Activated naive CD4-positive, alpha-beta T cell treated with anti-CD3 and anti-CD28 coated beads, Interleukin-2, amount 50 U/mL, for 72 hours (primary cell): ENCODE results near the gene RNF208. TPM values are rescaled to one million over a fixed set of nuclear protein-coding genes. Genes with fewer than 3 reads are reported as not detected.

ENCODE experiments used
- ATAC-seq, 2 donors: fragments of 150-1000 bp; cut with Tn5 transposase; 2 replicates each; pipeline ENCODE4 v1.10.0; 2021; ENCODE audit warnings: mild to moderate bottlenecking in 2 of 2, moderate library complexity in 2 of 2
- DNase-seq, 2 donors: peaks; one replicate each; pipeline ENCODE4 v3.0.0; 2021 to 2022; ENCODE audit warnings: low spot score in 2 of 2
- H3K27ac Mint-ChIP-seq, 2 donors: one replicate each; pipeline ENCODE4 v1.8.0; 2022; ENCODE audit warnings: mild to moderate bottlenecking in 2 of 2, mixed read lengths in 2 of 2
- H3K36me3 Mint-ChIP-seq, 2 donors: one replicate each; pipeline ENCODE4 v1.8.0; 2022; ENCODE audit warnings: mixed read lengths in 2 of 2
- H3K9me3 Mint-ChIP-seq, 2 donors: one replicate each; pipeline ENCODE4 v1.8.0; 2022; ENCODE audit warnings: mixed read lengths in 2 of 2
- total RNA-seq, 2 donors: library from RNA; stranded (reverse); gene quantifications; one replicate each; pipeline ENCODE4 v1.2.3, GENCODE V29; 2022

RNF208 gene
- total RNA-seq, 2 donors from 2014 or later: 3.1 to 9.4 TPM

DNA sequence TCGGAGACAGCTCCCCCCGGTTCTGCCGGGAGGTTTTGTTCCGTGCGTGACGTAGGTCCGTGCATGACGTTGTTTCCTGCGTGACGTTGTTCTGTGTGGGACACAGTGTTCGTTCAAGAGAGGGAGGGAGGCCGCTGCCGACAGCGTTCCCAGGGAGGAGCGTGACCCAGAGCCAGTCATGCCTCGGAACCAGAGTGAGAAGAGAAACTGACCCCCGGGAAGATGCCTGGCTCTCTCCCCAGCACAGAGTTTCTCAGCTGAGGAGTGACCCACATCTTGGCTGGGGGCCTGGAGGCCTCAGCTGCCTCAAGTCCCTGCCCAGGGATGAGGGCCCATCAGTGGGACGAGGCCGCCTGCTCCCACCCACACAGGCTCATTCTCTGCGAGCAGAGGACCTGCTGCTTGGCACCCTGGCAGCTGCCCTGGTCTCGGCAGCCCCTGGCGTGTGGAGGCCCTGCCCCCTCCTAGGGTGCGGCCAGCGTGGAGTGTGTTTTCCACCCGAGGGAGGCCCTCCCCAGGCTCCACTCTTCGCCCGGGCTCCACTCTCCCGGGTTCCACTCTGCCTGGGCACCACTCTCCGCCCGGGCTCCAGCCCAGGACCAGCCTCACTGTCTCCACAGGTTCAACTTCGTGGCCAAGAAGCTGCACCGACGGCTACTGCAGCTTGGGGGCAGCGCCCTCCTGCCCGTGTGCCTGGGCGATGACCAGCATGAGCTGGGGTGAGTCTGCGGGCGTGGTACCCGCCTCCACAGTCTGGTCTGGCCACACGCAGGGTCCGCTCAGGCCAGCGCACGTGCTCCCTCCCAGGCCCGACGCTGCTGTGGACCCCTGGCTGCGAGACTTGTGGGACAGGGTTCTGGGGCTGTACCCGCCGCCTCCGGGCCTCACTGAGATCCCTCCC lies 8.6 kb downstream of the RNF208 start:
- DNase-seq: no peak
- H3K27ac Mint-ChIP-seq: no peak overlapping the region
- H3K9me3 Mint-ChIP-seq: no peaks in the 10 kb centered on the region
- peaks cover 0 to 7% of the 10 kb centered on the region in 2 donors for H3K36me3 Mint-ChIP-seq
- ATAC-seq: no peak

DNA sequence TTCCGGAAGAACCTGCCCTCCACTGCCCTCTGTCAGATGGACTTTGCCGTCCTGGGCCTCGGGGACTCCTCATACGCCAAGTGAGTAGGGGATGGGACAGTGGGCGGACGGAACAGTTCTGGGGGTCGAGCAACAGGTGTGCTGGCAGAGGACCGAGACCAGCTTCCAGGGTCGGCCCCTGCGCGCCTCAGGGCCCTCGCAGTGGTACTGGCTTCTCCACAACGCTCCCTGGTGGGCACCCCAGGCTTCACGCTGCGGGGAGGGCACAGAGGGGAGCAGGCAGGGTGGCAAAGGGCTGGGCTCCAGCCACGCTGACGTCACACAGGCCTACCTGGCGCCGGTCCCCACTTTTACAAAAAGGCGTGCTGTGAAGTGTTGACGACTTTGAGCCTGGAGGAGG lies 9.5 kb downstream of the RNF208 start:
- DNase-seq (no peak), ATAC-seq (peak in 1 of 2 donors; percentile 11)
- Mint-ChIP-seq H3K9me3 (no peaks in the 10 kb centered on the region), H3K27ac (no peak overlapping the region), H3K36me3 (peaks cover 2 to 10% of the 10 kb centered on the region in 2 donors)

DNA sequence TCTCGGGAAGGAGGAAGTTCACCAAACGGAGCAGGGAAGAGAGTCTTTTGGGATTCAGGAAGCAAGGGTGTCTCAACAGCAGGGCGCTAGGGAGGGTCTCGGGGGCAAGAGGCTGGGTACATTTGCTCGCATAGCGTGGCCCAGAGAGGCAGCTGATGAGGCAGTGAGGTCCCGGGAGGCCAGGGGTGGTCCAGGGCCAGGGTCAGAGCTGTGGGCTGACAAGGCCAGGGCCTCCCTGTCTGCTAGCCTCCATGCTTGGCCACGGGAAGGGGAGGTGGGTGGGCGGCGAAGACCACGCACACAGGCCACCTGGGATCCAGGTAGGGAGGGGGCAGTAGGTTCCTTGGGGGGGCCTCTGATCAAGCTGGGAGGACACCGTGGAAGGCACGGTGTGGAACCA lies 10.5 kb downstream of the RNF208 start:
- Mint-ChIP-seq H3K27ac (peak overlapping the region; percentile 47 to 74), H3K9me3 (no peaks in the 10 kb centered on the region), H3K36me3 (peaks cover 12 to 15% of the 10 kb centered on the region in 2 donors)
- ATAC-seq: no peak
- DNase-seq: no peak

DNA sequence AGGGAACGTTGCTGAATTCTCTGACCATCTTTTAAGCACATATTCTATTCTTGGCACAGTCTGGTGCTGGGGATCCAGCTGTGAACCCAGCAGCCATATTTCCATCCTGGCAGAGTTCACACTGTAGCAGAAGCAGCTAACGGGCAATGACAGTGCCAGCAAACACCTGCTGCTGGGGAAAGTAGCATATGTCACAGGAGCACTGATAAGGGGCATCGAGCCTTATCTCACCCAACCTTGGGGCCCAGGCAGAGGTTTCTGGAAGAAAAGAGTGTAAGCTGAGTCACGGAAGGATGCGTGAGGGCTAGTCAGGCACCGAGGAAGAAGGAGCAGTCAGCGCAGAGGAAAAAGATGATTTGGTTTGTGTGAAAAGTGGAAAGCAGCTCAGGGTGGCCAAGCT lies 15.4 kb downstream of the RNF208 start:
- ATAC-seq: no peak

DNA sequence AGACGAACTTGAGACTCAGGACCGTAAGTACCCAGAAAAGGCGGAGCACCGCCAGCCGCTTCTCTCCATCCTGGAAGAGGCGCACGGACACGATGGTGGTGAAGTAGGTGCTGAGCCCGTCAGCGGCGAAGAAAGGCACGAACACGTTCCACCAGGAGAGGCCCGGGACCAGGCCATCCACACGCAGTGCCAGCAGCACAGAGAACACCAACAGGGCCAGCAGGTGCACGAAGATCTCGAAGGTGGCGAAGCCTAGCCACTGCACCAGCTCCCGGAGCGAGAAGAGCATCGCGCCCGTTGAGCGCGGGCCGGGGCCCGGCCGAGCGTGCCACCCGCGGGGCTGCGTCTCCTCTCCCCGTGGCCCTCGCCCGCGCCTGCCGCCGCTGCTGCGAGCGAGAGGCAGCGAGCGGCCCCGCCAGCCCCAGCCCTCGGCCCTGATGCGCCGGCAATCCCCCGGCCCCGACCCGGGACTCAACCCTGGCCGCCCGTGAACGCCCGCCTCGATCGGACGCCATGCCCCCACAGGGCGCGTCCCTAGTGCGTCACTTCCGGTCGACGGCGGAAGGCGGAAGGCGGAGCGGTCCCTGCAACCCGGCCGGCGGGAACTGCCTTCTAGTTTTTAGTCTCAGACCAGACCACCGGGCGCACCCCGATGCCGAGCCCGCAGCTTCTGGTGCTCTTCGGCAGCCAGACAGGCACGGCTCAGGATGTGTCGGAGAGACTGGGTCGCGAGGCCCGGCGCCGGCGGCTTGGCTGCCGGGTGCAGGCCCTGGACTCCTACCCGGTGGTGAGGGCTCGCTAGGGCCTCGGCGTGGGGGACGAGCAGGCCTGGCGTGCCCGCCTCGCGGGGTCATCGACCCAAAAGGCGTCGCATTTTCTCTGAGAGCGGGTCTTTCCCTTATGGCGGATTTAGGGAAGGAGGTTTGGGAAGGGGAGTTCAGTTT lies 16.6 kb downstream of the RNF208 start, which contains the start of the genes NDOR1 and TMEM203:
Gene NDOR1 (plus strand): TSS at position 575 of the 944 bp plus-strand sequence. CDS start 78 bp downstream, at position 653.
Gene TMEM203 (minus strand): TSS at position 523 of the 944 bp plus-strand sequence. CDS start 234 bp downstream, at position 289.
- H3K27ac Mint-ChIP-seq: peak within 1 kb of the TSS; percentile 94 to 97
- H3K36me3 Mint-ChIP-seq: peaks cover 28 to 33% of the 10 kb centered on the region in 2 donors
- H3K9me3 Mint-ChIP-seq: no peaks in the 10 kb centered on the region
- peak; percentile 92 to 95 for DNase-seq
- ATAC-seq: peak; percentile 64 to 68

More for the DNA sequence above, 15.4 kb downstream of the RNF208 start:
- H3K27ac Mint-ChIP-seq: peak overlapping the region; percentile 94 to 97
- no peaks in the 10 kb centered on the region for H3K9me3 Mint-ChIP-seq
- H3K36me3 Mint-ChIP-seq: peaks cover 28 to 33% of the 10 kb centered on the region in 2 donors
- DNase-seq: no peak

DNA sequence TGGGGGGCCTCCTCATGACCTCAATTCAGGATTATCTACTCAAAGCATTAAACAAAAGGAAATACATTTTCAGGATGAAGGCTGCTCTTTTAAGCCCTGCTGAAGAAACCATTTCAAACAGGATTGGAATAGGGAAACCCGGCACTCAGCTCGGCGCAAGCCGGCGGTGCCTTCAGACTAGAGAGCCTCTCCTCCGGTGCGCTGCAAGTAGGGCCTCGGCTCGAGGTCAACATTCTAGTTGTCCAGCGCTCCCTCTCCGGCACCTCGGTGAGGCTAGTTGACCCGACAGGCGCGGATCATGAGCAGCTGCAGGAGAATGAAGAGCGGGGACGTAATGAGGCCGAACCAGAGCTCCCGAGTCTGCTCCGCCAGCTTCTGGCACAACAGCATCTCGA lies 17.3 kb downstream of the RNF208 start:
- Mint-ChIP-seq H3K9me3 (no peaks in the 10 kb centered on the region), H3K27ac (peak overlapping the region; percentile 94 to 97), H3K36me3 (peaks cover 28 to 33% of the 10 kb centered on the region in 2 donors)
- ATAC-seq: no peak
- no peak for DNase-seq

DNA sequence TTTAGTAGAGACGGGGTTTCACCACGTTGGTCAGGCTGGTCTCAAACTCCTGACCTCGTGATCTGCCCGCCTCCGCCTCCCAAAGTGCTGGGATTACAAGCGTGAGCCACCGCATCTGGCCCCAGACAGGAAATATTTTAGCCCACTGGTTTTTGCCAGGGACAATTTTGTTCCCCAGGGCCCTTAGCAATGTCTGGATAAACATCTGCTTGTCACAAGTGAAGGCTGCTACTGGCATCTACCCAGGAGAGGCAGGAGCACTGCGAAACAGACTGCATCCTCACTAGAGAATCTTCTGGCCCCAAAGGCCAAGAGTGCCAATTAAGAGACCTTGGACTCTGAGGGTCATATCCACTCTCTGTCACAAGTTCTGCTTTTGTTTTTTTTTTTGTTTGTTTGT lies 19.1 kb downstream of the RNF208 start:
- ATAC-seq (no peak), DNase-seq (no peak)
- Mint-ChIP-seq H3K36me3 (peaks cover 26 to 28% of the 10 kb centered on the region in 2 donors), H3K9me3 (no peaks in the 10 kb centered on the region), H3K27ac (no peak overlapping the region)

DNA sequence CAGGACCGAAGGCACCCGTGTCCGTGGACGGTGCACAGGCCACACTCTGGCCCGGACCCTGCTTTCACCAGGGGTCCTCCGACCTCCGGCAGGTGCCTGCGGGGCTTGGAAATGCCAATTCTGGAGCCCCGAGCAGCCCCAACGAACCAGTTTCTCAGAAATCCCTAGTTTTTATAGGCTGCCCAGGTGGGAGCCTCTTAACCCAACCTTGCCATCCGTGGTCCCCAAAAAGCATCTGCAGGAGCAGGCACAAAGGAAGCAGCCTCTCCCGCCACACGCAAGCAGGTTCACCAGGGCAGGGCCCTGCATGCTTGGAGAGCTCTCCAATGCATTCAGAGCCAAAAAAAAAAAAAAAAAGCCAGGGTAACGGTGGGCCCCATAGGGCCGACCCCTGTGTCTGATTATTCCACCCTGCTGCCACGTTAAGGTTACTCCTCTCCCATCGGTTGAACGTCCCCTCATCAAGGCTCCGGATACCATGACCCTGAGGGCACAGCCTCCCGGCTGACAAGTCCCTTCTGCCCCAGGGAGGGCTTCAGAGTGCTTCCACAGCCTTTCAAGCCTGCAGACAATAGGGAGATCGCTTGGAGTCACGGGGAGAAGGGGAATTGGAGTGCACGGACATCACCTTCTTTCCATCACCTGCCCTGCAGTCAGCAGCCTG lies 20.7 kb downstream of the RNF208 start:
- peak overlapping the region; percentile 68 to 89 for H3K27ac Mint-ChIP-seq
- H3K36me3 Mint-ChIP-seq: peaks cover 14 to 19% of the 10 kb centered on the region in 2 donors
- ATAC-seq (no peak), DNase-seq (no peak)
- H3K9me3 Mint-ChIP-seq: no peaks in the 10 kb centered on the region

DNA sequence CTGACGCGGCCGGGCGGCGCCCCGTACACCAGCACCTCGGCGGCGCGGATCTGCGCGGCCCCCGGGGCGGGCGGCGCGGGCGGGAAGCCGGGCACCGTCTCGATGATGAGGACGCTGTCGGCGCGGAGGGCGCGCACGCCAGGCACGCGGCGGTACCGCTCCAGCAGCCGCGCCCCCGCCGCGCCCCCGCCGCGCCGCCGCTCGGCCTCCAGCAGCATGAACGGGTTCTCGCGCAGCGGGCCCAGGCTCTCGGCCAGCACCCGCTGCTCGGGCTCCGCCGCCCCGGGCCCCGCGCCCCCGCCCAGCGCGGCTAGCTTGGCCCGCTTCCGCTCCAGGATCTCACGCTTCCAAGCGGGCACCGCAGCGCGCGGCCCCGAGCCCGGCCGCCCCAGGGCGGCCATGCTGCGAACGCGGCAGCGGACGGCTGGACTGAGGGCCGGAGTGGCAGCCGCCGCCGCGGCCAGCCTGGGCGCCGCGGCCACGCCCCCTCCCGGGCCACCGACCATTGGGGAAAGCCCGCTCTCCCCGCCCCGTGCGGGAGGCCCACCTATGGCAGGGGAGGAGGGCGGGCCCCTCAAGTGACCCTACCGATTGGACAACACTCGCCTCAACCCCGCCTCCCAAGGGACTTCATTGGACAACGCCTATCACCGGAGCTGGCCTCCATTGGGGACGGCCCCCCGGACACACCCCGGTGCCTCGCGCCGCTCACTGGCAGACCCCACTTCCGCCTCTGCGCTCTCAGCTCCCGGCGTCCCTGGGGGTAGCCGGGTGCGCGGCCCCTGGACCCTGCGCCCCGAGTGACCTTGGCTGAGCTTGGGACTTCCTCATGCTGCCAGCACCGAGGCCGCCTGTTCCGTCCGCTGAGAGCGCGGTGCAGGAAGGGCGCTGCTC lies 21.5 kb downstream of the RNF208 start, which contains the start of gene TPRN:
Gene TPRN (minus strand): TSS at position 431 of the 894 bp plus-strand sequence. CDS start 30 bp downstream, at position 401.
- Mint-ChIP-seq H3K36me3 (peaks cover 13% of the 10 kb centered on the region in 2 donors), H3K27ac (peak within 1 kb of the TSS; percentile 68 to 89), H3K9me3 (no peaks in the 10 kb centered on the region)
- DNase-seq: peak; percentile 99
- ATAC-seq: peak; percentile 95 to 96

DNA sequence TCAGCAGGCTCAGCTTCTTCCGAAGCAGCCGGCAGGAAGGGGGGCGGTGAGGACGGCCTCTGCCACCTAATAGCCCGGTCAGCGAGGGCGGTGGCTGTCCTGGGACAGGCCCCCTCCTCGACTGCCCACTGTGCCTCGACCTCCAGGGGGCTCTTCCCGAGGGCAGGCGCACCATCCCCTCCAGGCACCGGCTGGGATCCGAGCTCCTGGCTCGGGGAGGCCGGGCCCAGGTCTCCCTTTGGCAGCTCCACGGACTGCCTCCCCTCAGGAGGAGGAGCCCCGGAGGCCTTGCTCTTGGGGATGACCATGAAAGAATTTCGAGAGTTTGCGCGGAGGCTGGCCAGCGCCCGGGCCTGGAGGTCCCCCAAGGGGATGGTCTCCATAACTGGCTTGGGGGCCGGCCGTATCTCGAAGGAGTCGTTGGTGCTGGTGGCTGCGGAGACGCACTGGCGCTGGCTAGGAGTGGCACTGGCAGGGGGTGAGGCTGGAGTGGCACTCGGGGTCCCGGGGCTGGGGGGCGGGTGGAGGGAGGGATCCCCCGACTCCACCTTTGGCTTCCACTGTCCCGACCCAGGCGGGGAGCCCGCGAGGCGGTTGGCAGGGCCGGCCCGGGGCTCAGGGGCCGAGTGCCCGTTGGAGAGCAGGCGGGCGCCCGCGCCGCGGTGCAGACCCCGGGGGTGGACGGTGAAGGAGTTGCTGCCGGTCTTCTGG lies 22.5 kb downstream of the RNF208 start:
- H3K9me3 Mint-ChIP-seq: no peaks in the 10 kb centered on the region
- no peak overlapping the region for H3K27ac Mint-ChIP-seq
- DNase-seq (no peak), ATAC-seq (no peak)
- H3K36me3 Mint-ChIP-seq: peaks cover 5 to 6% of the 10 kb centered on the region in 2 donors

DNA sequence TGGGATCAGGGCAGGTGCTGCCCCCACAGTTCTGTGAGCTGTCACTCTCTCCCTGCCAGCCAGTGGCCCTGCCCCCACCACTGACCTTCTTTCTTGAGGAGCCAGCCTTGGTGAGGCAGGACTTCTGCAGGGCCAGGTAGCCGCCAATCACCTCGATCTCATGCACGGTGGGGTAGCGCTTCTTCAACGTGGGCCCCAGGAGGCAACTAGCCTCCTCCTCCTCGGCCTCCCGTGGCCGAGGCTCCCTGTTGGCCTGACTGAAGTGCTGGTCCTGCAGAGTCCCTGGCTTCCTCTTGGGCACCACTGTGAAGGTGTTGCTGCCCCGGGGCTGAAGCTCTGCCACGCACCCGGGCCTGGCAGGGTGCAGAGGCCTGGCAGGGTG lies 23.1 kb downstream of the RNF208 start:
- Mint-ChIP-seq H3K27ac (no peak overlapping the region), H3K36me3 (no peaks in the 10 kb centered on the region), H3K9me3 (no peaks in the 10 kb centered on the region)
- ATAC-seq (no peak), DNase-seq (no peak)

DNA sequence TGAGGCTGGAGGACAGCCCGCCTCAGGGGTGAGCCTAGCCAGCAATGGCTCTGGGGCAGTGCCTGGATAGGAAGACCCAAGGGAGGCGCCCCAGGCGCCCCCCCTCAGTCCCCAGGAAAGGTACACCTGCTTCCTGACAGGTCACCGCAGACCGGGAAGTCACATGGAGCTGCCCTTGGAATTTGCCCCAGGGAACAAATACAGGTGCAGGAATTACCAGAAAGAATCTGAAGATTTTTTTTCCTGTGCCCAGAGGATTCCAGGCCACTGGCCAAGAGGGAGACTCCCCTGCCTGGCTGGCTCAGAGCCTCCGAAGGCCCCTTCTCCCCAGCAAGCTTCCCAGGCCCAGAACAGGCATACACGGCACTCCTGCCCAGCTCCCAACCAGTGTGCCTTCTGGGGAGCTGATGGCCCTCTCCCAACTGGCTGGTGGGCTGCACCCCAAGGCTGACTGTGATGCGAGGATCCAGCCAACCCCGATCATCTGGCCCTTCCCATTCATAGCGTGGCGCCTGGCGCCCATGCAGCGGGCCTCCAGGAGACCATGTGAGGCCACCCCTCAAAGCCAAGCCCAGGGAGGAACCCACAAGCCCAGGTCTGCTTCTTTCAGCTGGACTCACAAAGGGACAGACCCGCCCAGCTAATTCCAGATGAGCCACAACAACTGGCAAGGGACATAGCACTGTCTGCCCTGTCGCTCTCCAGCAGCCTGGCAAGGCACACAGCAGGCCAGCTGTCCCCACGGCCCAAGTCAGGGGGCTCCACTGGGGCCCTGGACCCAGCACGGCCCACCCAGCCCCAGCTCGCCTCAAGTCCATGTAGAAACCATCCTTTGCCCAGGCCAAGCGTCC lies 23.8 kb downstream of the RNF208 start:
- Mint-ChIP-seq H3K27ac (no peak overlapping the region), H3K9me3 (no peaks in the 10 kb centered on the region), H3K36me3 (no peaks in the 10 kb centered on the region)
- DNase-seq (no peak), ATAC-seq (no peak)

DNA sequence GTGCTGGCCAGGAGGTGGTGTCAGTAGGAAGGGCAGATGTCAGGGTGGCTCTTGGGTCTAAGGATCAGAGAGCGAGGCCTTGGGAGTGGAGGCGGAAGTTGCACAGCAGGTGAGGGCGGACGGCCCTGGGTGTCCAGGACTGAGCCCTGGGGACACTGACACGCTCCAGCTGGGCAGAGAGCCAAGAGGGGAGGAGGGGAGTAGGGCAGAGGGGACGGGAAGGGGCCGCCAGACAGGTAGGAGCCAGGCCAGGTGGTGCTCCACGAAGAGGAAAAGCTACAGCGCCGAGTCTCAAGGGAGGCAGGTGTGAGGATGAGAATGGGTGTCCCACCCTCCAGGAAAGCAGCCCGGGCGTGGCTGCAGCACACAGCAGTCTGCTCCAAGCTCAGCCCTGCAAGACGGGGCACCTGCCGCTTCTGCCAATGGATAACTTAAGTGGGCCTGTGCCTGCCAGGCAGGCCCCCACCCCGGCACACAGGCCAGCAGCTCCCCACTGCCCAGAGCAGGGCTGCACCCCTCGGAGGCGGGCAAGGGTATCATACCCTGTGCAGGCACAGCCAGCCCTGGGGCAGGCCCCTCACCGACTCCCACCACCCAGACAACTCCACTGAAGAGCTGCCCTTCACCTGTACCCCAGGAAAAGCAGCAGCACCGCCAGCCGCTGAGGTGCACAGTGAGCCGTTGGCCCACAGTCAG lies 26.4 kb downstream of the RNF208 start:
- Mint-ChIP-seq H3K36me3 (no peaks in the 10 kb centered on the region), H3K27ac (no peak overlapping the region), H3K9me3 (no peaks in the 10 kb centered on the region)
- no peak for ATAC-seq
- DNase-seq: no peak

DNA sequence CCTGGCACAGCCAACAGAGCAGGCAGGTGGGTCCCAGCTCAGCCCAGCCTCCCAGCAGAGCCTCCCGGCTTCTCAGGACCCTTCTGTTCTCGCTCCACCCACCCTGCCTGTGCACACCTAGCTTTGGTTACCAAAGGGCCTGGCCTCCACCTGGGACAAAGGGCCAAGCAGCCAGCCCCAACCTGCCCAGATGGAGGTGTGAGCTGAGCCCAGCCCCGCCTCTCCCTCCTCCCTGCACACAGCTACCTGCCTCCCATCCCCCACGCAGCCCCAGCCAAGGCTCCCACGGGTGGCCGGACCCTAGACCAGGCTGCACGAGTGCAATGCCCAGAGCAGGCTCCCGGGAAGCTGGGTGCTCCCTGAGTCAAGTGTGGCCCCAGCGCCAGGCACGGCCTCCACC lies 27.1 kb downstream of the RNF208 start:
- DNase-seq (no peak), ATAC-seq (no peak)
- no peaks in the 10 kb centered on the region for H3K36me3 Mint-ChIP-seq
- no peaks in the 10 kb centered on the region for H3K9me3 Mint-ChIP-seq
- H3K27ac Mint-ChIP-seq: no peak overlapping the region
